Stimulated activated CD8-positive, alpha-beta memory T cell treated with anti-CD3 and anti-CD28 coated beads, Interleukin-12 subunit alpha, Interleukin-12 subunit beta, amount 100 ng/mL, for 4 hours (primary cell): ENCODE data around the gene NR1H4.
"Not testable (repeated sequence)": the region's sequence is repeated elsewhere in the genome, so short reads cannot be mapped to it uniquely, and the experiment has no call there.

Source experiments
- DNase-seq: peaks from one replicate; pipeline ENCODE4 v3.0.0-alpha.2; 2020; ENCODE audit warnings: low read depth

Gene NR1H4

GRCh38 chr12:100473716-100474150 is at the start of gene NR1H4:
NR1H4 (plus strand) TSS chr12:100473866; CDS start chr12:100493324, 19,458 bp downstream.
- DNase-seq: no peak

GRCh38 chr12:100426145-100426544 is 47.5 kb upstream of the NR1H4 start:
- no peak for DNase-seq

GRCh38 chr12:100427078-100427477 is 46.6 kb upstream of the NR1H4 start:
- DNase-seq: no peak

- not testable (repeated sequence) for DNase-seq
Measured at GRCh38 chr12:100430251-100430650, 43.4 kb upstream of the NR1H4 start.

- DNase-seq: no peak
Measured at GRCh38 chr12:100433701-100434100, 40.0 kb upstream of the NR1H4 start.

GRCh38 chr12:100434177-100434576 is 39.5 kb upstream of the NR1H4 start:
- no peak for DNase-seq

GRCh38 chr12:100435957-100436356 is 37.7 kb upstream of the NR1H4 start:
- no peak for DNase-seq

- DNase-seq: no peak
Measured at GRCh38 chr12:100437038-100437841, 36.4 kb upstream of the NR1H4 start.

- DNase-seq: no peak
Measured at GRCh38 chr12:100439797-100440196, 33.9 kb upstream of the NR1H4 start.

- no peak for DNase-seq
Measured at GRCh38 chr12:100442403-100442802, 31.3 kb upstream of the NR1H4 start.

- DNase-seq: no peak
Measured at GRCh38 chr12:100443434-100443833, 30.2 kb upstream of the NR1H4 start.

- DNase-seq: no peak
Measured at GRCh38 chr12:100445081-100445481, 28.6 kb upstream of the NR1H4 start.

- DNase-seq: no peak
Measured at GRCh38 chr12:100447381-100447780, 26.3 kb upstream of the NR1H4 start.

GRCh38 chr12:100448656-100449055 is 25.0 kb upstream of the NR1H4 start:
- no peak for DNase-seq

- DNase-seq: no peak
Measured at GRCh38 chr12:100450735-100451134, 22.9 kb upstream of the NR1H4 start.

- DNase-seq: no peak
Measured at GRCh38 chr12:100453951-100454350, 19.7 kb upstream of the NR1H4 start.

GRCh38 chr12:100455896-100456295 is 17.8 kb upstream of the NR1H4 start:
- DNase-seq: no peak

- no peak for DNase-seq
Measured at GRCh38 chr12:100458191-100458590, 15.5 kb upstream of the NR1H4 start.

GRCh38 chr12:100460702-100461101 is 13.0 kb upstream of the NR1H4 start:
- DNase-seq: no peak

- DNase-seq: no peak
Measured at GRCh38 chr12:100461330-100461973, 12.2 kb upstream of the NR1H4 start.

- no peak for DNase-seq
Measured at GRCh38 chr12:100463661-100464060, 10.0 kb upstream of the NR1H4 start.

- no peak for DNase-seq
Measured at GRCh38 chr12:100464529-100464928, 9.1 kb upstream of the NR1H4 start.

- DNase-seq: no peak
Measured at GRCh38 chr12:100468126-100468525, 5.5 kb upstream of the NR1H4 start.

- DNase-seq: no peak
Measured at GRCh38 chr12:100472325-100472724, 1.3 kb upstream of the NR1H4 start.
